Activated CD8-positive, alpha-beta memory T cell treated with anti-CD3 and anti-CD28 coated beads for 48 hours (primary cell): ENCODE results near the gene PIH1D1.
"Not testable (repeated sequence)": the region's sequence is repeated elsewhere in the genome, so short reads cannot be mapped to it uniquely, and the experiment has no call there.

ENCODE experiments used
- DNase-seq, 3 experiments: peaks; one replicate each; pipeline ENCODE4 v3.0.0-alpha.2; 2020; ENCODE audit warnings: low read depth in 2 of 3, low spot score in 2 of 3

PIH1D1 gene

DNA sequence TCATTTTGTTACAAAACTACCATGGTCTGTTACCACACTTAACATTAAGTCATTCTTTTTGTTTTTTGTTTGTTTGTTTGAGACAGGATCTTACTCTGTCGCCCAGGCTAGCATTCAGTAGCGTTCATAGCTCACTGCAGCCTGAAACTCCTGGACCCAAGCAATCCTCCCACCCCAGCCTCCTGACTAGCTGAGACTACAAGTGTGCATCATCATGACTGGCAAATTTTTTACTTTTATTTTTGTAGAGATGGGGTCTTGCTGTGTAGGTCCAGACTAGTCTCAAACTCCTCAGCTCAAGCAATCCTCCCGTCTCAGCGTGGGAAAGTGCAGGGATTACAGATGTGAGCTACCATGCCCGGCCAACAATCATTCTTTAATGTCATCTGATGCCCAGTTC, 4.7 kb upstream of the PIH1D1 start:
- no peak for DNase-seq

DNA sequence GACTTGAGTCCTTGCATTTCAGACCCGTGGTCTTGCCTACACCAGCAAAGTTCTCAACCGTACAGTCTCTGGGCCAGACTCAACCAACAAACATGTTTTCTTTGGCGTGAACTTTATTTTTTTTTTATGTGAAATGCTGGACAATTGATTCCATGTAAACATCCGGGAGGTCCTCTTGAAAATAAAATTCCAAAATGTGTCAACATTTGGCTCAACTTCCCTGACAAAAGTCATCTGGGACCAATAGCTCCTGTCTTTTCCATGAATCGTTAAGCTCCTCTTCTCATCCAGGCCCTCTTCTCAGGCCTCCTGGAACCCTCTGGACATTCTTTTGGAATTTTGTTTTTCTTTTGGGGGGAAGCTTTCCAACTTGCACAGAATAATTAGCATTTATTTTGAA, 4.2 kb upstream of the PIH1D1 start:
- no peak for DNase-seq

DNA sequence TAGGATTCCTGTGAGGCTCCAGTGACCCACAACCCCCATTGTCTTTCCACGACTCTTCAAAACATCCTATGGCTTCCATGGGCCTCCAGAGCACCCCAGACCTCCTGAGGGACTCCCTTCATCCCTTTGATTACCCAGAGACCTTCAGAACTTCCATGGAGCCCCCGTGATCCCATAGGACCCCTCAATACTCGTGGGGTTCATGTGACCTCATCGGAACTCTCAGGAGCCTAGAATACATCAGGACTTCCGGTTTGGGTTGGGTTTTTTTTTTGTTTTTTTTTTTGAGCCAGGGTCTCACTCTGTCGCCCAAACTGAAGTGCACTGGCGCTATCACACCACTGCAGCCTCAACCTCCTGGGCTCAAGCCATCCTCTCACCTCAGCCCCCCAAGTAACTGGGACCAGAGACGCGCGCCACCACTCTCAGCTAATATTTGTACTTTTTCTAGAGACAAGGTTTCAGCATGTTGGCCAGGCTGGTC, 2.2 kb upstream of the PIH1D1 start:
- DNase-seq: no peak

DNA sequence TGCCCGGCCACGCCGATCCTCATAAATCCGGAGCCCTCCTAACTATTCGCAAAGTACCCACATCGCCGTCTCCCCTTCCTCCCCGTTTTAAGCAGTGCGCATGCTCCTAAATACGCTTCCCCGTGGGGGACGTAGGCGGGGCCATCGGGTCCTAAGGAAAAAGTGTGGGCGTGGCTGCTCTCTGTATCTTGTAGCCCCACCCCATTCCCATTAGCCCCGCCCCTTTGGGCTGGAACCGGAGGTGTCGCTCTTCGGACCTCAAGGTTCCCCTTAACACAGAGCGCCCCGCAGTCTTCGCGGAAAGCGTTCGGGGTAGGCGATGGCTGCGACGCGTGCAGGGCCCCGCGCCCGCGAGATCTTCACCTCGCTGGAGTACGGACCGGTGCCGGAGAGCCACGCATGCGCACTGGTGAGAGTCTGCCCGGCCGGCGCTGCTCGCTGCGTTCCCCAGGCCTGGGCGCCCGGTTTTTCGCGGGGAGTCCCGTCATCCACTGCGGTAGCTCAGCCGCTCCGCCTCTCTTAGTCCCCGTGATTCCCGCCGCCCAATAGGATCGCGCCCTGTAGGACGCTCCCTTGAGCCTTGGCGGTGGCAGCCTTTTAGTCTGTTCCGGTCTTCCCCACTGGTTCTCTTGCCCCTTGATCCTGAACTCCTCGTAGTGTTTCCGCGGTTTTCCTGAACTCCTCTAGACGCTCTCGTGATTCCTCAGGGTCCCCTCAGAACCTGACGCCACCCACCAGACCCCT, 1.6 kb upstream of the PIH1D1 start, which contains the start of gene ALDH16A1:
TSS of gene ALDH16A1 (plus strand) at position 213 of the 744 bp plus-strand sequence. CDS start at position 320, 107 bp downstream.
- peak; percentile 92 to 96 (median 95) for DNase-seq

DNA sequence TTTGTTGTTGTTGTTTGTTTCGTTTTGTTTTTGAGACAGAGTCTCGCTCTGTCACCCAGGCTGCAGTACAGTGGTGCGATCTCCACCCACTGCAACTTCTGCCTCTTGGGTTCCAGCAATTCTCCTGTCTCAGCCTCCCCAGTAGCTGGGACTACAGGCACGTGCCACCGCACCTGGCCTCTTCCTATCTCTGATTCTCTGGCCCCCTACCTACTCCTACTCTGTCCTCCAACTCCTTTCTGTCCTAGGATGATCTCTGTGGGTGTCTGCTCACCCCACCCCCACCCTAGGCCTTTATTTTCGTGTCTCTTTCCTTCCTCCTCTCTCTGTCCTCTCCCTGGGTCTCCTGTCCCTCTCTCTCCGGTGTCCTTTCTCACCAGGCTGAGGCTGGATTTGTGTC, 1.2 kb downstream of the PIH1D1 start:
- DNase-seq: no peak

DNA sequence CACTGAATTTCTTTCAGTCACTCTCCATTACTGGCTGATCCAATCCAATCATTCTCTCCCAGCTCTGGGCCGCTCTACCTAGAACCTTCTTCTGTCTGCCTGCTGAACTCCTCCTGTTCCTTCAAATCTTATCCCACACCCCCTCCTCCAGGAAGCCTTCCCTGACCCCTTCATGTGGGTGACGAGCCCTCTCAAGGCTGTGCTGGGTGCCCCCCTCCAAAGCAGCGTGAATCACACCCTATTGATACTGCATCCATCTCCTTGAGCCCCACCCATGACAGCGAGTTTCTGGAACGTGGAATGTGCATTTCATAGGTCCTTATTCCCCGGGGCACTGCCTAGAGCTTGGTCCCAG, 3.2 kb downstream of the PIH1D1 start:
- no peak for DNase-seq

DNA sequence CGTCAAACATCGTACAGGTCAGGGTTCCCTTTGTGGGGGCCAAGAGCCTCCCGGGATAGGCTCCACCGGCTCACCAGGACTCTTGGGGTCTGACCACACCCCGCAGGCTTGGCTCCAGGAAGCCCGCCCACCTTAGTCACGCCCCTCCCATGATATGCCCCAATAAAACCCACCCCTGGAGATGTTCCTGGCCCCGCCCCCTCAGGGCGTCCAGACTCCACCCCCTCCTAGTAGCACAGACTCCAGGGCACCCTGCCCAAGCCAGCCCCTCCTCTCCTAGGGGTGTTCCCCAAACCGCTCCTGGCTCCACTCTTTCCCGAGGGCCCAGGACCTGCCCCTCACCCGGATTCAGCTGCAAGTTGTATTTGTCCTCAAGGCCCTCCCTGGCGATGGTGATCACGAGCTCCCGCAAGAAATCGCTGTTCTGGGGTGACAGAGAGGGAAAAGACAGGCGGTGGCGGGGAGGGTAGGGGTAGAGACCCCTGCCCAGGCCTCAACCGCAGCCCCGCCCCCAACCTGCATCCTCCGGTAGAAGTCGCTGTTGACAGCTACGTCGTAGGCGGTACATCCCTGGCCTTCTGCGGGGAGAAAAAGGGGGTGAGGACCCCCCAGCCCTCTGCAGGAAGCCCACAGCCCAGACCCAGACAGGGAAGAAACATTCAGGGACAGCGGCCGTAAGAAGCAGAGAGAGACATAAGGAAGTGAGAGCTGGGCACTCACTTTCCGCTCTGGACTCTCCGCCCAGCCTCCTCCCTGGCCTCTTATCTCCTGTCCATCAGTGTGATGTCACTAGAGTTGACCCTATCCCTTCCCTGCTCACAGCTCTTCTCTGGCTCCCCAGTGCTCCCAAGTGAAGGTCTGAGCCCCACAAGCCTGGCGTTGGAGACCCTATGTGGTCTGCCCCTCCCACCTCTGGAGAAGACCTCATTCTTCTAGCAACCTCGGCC, 3.9 kb downstream of the PIH1D1 start:
- DNase-seq: no peak

DNA sequence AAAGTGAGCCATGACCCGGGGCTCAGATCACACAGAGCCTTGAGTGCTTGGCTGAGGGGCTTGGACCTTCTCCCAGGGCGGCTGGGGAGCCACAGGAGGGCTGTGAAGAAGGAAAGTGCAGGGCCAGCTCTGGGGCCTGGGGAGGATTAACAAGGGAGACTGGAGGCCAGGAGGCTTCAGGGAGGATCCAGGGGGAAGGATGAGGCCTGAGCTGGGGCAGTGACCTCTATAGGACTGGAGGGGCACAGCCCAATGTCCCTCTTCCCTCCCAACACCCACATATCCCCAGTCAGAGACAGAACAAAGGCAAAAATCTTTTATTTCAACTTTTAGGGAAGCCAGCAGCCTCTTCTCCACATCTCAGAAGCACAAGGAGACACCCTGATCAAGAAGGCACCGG, 5.6 kb downstream of the PIH1D1 start:
- no peak for DNase-seq

DNA sequence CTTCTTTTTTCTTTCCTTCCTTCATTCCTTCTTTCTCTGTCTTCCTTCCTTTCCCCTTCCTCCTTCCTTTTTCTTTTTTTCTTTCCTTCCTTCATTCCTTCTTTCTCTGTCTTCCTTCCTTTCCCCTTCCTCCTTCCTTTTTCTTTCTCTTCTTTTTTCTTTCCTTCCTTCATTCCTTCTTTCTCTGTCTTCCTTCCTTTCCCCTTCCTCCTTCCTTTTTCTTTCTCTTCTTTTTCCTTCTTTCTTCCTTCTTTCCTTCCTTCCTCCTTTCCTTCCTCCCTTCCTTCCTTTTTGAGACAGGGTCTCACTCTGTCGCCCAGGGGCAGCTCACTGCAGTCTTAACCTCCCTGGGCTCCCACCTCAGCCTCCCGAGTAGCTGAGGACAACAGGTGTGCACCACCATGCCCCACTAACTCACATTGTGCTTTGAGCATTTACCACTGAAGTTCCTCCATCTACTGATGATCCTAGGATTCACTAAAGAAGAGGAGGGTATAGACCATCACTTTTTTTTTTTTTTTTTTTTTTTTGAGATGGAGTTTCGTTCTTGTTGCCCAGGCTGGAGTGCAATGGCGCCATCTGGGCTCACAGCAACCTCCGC, 7.4 kb downstream of the PIH1D1 start:
- not testable (repeated sequence) for DNase-seq

DNA sequence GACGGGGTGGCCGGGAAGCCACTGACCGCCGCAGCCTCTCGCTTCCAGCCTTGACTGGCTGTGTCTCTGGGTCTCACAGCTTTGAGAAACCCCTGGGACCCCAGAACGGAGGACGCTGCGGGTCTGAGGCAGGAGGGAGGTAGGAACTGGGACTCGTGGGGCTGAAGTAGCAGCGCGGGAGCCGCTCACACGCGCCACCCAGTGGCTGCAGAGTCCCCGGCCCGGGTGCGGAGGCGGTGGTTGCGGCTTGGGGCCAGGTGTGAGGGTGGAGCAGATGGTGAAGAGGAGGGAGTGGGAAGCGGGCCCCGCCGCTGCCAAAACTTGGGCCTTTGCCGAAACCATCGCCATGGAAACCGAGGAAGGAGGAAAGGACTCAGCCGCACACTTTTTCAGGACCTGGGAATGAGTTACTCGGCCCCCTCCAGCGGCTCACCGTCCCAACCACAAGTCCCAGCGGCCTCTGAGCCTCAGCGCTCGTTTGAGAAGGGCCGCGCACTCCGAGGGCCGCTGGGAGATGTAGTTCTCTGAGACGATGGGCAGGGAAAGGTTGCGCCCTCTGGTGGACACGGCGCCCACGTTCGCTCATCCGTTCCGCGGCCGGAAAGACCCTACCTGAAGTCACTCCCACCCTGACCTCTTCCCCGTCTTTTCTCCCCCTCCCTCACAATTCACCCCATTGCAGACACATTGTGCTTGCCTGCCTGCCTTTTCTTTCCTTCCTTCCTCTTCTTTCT, 8.1 kb downstream of the PIH1D1 start:
- DNase-seq: peak; percentile 81 to 90 (median 89)

DNA sequence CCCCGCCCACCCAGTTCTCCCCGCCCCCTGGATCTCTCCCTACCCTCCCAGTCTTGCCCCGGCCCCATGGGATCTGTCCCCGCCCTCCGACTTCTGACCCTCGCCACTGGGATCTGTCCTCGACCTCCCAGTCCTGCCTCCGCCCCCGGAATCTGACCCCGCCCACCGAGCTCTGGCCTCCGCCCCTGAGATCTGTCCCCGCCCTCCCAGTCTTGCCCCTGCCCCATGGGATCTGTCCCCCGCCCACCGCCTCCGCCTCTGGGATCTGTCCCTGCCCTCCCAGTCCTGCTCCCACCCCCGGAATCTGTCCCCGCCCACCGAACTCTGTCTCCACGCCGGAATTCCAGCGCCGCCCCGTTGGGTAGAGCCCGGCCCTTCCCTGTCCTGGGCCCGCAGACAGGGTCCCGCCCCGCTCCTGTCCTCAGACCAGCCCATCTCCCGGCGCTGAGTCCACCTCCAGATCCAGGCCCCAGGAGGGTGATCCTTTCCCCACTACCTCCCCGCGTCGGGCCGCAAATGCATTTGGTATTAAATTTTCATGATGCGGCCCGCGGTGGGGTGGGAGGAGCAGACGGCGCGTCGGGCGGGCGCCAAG, 8.7 kb downstream of the PIH1D1 start:
- peak in 1 of 3 experiments; percentile 45 for DNase-seq

DNA sequence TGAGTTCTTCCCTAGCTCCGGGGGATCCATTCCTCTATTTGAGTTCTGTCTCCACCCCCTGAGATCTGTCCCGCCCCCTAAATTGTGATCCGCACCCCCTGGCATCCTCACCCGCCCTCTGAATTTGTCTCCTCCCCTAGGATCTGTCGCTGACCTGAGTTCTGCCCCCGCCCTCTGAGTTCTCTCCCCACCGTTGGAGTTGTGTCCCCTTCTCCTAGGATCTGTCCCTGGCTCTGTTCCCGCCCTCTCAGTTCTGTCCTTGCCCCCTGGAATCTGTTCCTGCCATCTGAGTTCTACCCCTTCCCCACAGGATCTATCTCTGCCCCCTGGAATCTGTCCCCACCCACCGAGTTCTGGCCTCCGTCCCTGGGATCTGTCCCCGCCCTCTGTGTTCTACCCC, 9.3 kb downstream of the PIH1D1 start:
- DNase-seq: no peak

DNA sequence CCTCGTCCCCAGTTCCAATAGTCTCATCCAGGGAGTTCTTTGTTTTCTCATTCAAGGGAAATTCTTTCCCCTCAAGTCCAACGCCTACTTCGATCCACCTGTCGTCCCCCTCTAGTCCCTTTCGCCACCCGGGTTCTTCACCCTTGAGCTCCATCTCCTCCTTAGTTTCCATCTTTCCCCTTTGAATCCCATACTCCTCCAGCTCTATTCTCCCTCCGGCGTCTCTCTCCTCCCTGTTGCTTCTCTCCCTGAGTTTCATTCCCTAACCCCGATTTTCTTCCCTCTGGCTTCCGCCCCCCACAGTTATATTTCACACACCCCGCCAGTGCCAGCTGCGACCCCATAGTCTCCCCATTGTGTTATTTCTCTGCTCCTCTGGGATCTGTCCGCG, 9.7 kb downstream of the PIH1D1 start:
- no peak for DNase-seq

DNA sequence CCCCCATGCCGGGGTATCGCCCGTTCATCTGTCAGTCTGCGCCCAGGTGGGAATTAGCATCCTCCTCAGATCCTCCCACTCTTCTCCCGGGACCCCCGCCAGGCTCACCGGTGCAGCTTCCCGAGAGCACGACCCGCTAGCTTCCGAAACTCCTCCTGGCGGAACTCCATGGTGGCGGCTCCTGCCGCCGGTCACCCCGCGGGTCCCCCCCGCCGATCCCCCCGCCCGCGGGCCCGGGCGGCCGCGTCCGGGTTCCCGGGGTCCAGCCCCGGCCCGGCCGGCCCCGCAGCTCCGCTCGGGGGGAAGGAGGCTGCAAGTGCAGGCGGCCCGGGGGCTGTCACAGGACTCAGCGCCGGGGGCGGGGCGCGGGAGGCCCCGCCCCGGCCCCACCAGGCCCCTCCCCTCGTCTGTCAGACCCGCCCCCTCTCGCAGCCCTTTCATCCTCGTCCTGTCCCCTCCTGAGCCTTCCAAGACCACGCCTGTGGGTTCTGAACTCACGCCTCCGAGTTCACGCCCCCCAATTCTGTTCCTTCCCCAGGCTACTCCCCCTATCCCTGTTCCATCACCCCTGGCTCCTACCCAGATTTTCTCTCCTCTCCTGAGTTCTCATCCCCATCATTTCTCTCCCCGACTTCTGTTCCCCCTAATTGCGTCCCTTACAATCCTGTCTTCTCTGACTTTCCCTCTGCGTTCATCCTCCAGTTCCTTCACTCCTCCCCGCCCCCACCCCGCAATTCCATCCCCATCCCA, 10.2 kb downstream of the PIH1D1 start, which contains the start of gene SLC17A7:
TSS of gene SLC17A7 (minus strand) at position 318 of the 750 bp plus-strand sequence. CDS start at position 170, 148 bp downstream.
- no peak for DNase-seq

DNA sequence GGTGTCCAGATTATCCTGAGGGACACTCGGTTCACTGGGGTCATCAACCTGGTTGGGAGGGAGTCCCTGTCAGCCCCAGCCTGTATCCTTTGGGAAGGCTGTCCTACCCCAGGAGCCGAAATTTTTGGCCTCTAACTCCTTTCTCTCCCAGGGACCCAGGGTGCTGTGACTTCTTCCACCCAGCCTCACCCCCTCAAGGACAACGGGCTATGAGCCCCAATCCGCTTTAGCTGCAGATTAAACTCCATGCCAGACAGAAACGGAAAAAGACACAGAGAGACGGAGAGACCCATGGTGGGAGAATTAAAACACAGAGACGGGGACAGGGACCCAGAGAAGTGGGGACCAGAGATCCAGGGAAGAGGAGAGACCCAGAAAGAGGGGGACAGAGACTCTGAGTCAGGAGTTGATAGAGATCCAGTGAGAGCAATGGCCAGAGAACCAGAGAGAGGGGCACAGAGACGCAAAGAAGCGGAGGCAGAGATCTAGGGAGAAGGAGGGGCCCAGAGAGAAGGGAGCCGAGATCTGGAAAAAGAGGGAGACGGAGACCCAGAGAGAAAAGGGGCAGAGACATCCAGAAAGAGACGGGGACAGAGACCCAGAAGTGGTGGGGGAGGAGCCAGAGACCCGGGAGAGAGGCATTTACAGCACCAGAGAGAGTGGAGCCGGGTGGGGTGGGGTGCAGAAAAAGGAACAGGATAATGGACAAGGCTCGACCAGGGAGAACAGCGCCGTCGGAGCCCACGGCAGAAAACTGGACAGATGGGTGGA, 11.0 kb downstream of the PIH1D1 start:
- no peak for DNase-seq

DNA sequence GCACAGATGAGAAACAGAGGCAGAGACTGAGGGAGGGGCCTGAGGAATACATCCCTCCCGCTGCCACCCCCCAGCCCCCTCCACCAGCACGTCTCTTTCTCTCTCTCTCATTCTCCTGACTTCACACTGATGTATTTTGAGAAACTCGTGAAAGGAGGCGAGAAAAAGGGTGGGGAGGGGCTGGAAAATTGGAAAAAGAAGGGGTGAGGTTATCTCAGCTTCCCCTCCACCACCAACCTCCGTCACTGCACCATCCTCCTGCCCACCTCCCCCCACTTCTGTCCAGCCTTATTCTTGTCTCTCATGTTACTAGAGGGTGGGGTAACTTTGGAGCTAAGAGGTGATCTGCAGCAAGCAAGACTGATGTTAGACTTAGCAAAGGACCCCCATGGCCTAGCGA, 11.8 kb downstream of the PIH1D1 start:
- DNase-seq: no peak

DNA sequence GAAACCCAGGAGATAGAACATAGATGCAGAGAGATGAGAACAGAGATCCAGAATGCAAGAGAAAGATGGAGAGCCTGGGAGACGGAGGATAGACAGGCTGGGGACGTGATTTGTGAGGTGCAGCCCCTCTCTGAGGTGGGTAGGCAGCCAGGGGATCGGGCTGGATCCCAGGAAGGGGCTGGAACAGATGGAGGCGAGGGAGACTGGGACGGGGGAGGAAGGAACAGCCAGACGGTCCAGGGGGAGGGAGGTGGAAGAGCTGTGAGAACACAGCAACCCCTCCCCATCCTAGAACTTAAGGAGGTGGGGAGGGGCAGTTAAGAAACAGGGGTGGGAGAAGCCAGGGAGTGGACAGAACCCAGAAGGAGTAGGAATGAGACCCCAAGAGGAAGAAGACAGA, 13.4 kb downstream of the PIH1D1 start:
- DNase-seq: no peak

DNA sequence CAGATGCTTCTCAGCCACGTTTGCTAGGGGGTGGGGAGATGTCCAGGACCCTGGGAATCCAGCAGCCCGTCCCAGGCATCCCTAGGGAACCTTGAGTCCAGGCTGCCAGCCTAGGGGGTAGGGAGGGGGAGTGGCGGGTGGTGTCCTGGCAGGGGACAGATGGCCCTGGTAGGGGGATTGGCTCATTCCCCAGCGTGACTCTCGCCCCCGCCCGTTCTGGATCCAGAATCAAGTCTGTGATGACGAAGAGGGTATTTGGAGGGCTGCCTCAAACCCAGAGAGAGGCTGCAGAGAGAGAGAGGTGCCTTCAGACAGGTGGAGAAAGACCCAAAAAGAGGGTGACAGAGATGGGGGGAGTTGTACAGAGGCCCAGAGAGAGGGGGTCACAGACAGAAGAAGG, 14.4 kb downstream of the PIH1D1 start:
- DNase-seq: no peak
